Measurements from ENCODE around the gene TMPRSS3.

DNA sequence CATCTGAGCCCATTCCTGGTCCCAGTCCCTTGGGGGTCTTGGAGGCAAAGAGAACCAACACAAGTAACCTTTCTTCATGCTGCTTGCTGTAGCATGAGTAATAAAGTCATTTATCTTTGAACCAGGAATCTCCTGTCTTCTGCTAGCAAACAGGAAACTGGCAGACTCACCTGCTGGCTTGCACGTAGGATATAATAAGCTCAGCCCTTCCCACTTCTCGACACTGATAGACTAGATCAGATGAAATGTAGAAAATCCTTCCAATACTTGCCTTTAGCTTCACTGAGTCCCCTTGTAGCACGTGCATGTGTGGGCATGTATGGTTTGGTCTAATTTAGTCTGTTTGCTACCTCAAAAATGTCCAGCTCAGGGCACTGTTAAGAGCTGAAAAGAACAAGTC is 38.5 kb downstream of the TMPRSS3 start:
- TF ChIP-seq, protein P1, sequence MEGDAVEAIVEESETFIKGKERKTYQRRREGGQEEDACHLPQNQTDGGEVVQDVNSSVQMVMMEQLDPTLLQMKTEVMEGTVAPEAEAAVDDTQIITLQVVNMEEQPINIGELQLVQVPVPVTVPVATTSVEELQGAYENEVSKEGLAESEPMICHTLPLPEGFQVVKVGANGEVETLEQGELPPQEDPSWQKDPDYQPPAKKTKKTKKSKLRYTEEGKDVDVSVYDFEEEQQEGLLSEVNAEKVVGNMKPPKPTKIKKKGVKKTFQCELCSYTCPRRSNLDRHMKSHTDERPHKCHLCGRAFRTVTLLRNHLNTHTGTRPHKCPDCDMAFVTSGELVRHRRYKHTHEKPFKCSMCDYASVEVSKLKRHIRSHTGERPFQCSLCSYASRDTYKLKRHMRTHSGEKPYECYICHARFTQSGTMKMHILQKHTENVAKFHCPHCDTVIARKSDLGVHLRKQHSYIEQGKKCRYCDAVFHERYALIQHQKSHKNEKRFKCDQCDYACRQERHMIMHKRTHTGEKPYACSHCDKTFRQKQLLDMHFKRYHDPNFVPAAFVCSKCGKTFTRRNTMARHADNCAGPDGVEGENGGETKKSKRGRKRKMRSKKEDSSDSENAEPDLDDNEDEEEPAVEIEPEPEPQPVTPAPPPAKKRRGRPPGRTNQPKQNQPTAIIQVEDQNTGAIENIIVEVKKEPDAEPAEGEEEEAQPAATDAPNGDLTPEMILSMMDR (IDR thresholded peaks at IDR 0.05) = no peak
- no peak for TF ChIP-seq POLR2A (IDR thresholded peaks at IDR 0.05)

Measured in heart left ventricle (tissue), 13 donors.